Measurements from ENCODE around the gene B3GAT1. TPM values are rescaled to one million over a fixed set of nuclear protein-coding genes. Genes with fewer than 3 reads are reported as not detected.

The B3GAT1 gene
- total and polyA plus RNA-seq, 9 donors = 0.11 to 1.4 (median 0.23) TPM

DNA sequence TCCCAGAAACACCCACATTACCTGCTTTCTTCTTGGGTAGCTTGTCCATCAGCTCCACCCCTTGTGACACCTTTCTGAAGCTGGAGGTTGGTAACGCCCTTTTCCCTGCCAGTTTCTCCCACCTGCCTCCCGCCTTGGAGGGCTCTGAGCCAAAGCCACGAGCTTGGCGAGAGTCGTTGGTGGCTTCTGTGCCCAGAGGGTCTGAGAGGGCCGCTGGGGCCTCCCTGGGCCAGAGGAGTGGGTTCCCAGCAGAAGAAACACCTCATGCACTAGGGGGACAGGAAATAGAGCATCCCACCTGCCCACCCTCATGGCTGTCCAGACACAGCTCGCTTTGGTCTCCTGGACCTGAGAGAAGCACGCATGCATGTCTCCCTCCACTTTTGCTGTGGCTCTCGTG lies 37.9 kb downstream of the B3GAT1 start:
- TF ChIP-seq, protein P1, sequence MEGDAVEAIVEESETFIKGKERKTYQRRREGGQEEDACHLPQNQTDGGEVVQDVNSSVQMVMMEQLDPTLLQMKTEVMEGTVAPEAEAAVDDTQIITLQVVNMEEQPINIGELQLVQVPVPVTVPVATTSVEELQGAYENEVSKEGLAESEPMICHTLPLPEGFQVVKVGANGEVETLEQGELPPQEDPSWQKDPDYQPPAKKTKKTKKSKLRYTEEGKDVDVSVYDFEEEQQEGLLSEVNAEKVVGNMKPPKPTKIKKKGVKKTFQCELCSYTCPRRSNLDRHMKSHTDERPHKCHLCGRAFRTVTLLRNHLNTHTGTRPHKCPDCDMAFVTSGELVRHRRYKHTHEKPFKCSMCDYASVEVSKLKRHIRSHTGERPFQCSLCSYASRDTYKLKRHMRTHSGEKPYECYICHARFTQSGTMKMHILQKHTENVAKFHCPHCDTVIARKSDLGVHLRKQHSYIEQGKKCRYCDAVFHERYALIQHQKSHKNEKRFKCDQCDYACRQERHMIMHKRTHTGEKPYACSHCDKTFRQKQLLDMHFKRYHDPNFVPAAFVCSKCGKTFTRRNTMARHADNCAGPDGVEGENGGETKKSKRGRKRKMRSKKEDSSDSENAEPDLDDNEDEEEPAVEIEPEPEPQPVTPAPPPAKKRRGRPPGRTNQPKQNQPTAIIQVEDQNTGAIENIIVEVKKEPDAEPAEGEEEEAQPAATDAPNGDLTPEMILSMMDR (IDR thresholded peaks at IDR 0.05) = no peak
- no peak for TF ChIP-seq EP300 (IDR thresholded peaks at IDR 0.05)
- TF ChIP-seq POLR2A (IDR thresholded peaks at IDR 0.05) = no peak
- intact Hi-C loops (cut with DNase I) = no loop called here
- no peaks in the 10 kb centered on the region for H3K9me3 ChIP-seq
- DNase-seq = no peak
- no peak overlapping the region for H3K4me3 ChIP-seq
- H3K36me3 ChIP-seq = no peaks in the 10 kb centered on the region
- H3K27ac ChIP-seq = no peak overlapping the region
- no peaks in the 10 kb centered on the region for H3K27me3 ChIP-seq
- whole genome bisulfite sequencing, 3 donors = 87 to 90% (median 88%) methylated on average over 9 of the region's 9 CpGs
- no peaks in the 10 kb centered on the region for H3K4me1 ChIP-seq (ENCODE audit: insufficient read depth)

DNA sequence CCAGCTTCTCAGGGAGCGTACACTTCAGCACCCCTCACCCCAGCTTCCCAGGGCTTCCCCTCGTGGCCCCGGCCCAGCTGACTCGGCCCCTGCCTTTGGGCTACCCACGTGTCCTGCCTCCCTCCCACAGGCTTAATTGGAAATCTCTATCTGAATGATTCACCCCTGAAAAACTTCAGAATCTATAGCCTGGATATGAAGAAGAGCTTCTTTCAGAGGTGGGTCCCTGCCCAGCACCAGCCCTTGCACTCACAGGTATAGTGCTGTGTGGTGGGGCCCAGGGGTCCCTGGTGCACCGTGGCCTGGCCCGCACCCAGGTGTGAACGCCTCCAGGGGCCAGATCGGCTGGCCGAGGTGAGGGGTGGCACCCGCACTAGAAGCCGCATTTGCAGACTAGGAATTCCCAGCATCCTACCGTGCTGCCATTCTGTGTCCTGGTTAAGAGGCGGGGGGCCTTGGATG lies 38.4 kb downstream of the B3GAT1 start:
- no peaks in the 10 kb centered on the region for H3K27me3 ChIP-seq
- no peaks in the 10 kb centered on the region for H3K9me3 ChIP-seq
- TF ChIP-seq, protein P1 (IDR thresholded peaks at IDR 0.05) = no peak
- no peak for TF ChIP-seq POLR2A (IDR thresholded peaks at IDR 0.05)
- TF ChIP-seq EP300 (IDR thresholded peaks at IDR 0.05) = no peak
- intact Hi-C loops (cut with DNase I) = no loop called here
- WGBS, 3 donors = 80 to 84% (median 84%) methylated on average over 14 of the region's 14 CpGs
- H3K4me1 ChIP-seq (ENCODE audit: insufficient read depth) = no peaks in the 10 kb centered on the region
- H3K27ac ChIP-seq = no peak overlapping the region
- H3K36me3 ChIP-seq = no peaks in the 10 kb centered on the region
- no peak for DNase-seq
- no peak overlapping the region for H3K4me3 ChIP-seq

DNA sequence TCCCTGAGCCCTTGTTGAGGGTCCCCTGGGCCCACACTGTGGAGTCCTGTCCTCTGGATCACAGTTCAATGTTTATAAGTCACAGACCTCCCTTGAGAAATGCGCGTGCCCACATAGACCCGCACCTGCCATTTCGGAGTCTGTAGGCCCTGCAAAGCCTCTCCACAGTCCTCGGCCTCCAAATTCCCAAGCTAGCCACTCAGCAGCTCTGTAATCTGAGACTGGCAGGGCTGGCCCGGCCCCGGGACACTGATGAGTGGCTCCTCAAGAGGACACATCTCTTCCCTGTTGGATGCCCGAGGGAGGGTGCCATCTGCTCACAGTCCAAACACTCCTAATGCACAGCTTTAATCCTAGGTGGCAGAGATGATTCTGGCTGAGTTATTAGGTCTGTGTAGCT lies 39.1 kb downstream of the B3GAT1 start:
- Histone ChIP-seq H3K9me3 (no peaks in the 10 kb centered on the region), H3K4me3 (no peak overlapping the region), H3K27ac (no peak overlapping the region), H3K27me3 (no peaks in the 10 kb centered on the region), H3K36me3 (no peaks in the 10 kb centered on the region), H3K4me1 (ENCODE audit: insufficient read depth) (no peaks in the 10 kb centered on the region)
- TF ChIP-seq EP300 (IDR thresholded peaks at IDR 0.05) = no peak
- TF ChIP-seq POLR2A (IDR thresholded peaks at IDR 0.05) = no peak
- TF ChIP-seq, protein P1 (IDR thresholded peaks at IDR 0.05) = no peak
- intact Hi-C loops (cut with DNase I) = no loop called here
- no peak for DNase-seq
- 76 to 84% (median 80%) methylated on average over 8 of the region's 8 CpGs for WGBS, 3 donors

DNA sequence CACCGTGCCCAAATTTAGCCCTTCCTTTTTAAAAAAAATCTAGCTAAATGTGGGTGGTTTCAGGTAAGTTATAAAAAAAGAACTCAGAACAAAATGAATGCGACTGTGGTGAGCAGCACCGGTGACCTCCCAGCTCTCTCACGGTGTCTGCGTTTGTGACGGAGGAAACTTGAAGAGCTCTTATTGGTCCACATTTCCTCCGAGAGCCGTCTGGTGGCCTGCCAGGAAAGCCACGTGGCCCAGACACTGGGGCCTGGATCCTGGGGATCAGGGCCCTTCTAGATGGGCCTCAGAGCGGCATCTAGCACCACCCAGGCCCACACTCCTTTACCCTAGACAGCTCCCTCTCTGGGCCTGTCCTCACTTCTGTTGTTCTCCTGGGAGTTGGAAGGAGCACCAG lies 39.5 kb downstream of the B3GAT1 start:
- H3K27ac ChIP-seq = no peak overlapping the region
- TF ChIP-seq EP300 (IDR thresholded peaks at IDR 0.05) (no peak), POLR2A (IDR thresholded peaks at IDR 0.05) (no peak)
- TF ChIP-seq, protein P1 (IDR thresholded peaks at IDR 0.05) = no peak
- intact Hi-C loops (cut with DNase I) = no loop called here
- H3K27me3 ChIP-seq = no peaks in the 10 kb centered on the region
- 84 to 91% (median 86%) methylated on average over 10 of the region's 10 CpGs for WGBS, 3 donors
- H3K9me3 ChIP-seq = no peaks in the 10 kb centered on the region
- H3K36me3 ChIP-seq = no peaks in the 10 kb centered on the region
- no peak for DNase-seq
- H3K4me3 ChIP-seq = no peak overlapping the region
- no peaks in the 10 kb centered on the region for H3K4me1 ChIP-seq (ENCODE audit: insufficient read depth)
